HepG2 (cell line): ENCODE results near the gene FYB2. TPM values are rescaled to one million over a fixed set of nuclear protein-coding genes. Genes with fewer than 3 reads are reported as not detected.

Experiments used
- ATAC-seq: fragments of 200-7000 bp; cut with Tn5 transposase; 3 replicates; pipeline ENCODE4 v1.9.1; 2020; ENCODE audit warnings: mild to moderate bottlenecking, moderate library complexity
- BruUV-seq: library from RNA; stranded (reverse); fragments of 400-500 nt; replicated peaks from 2 replicates; lab custom pipeline; 2021; lab: Mats Ljungman, UMichigan
- CTCF ChIA-PET: fragments of 300-600 bp; formaldehyde crosslinking; extraction: SDS; loops from one replicate; lab custom pipeline; 2021; ENCODE audit warnings: low total read pairs, inconsistent platforms, low intra/inter-chr PET ratio; lab: Yijun Ruan, JAX
- POLR2A ChIA-PET: fragments of 350-600 bp; sonication (Branson Sonifier 250); formaldehyde crosslinking; loops from one replicate; lab custom pipeline; 2020; ENCODE audit warnings: antibody characterized with exemption, inconsistent platforms; lab: Yijun Ruan, JAX
- DNase-seq: peaks from one replicate; pipeline ENCODE4 v3.0.0-alpha.2; 2015; ENCODE audit warnings: low spot score
- FAIRE-seq: peaks from 3 replicates; lab custom pipeline; 2011; peaks lifted over from hg19 to GRCh38; lab: Jason Lieb, UNC
- H2AFZ ChIP-seq: one replicate; pipeline ENCODE4 v1.6.1; 2011; ENCODE audit warnings: low read length, inconsistent platforms
- H3K27ac ChIP-seq: fragments of 300-600 bp; 3 replicates; pipeline ENCODE4 v1.8.0; 2011; ENCODE audit warnings: mixed run types, mild to moderate bottlenecking, mixed read lengths, low read length, inconsistent platforms; ENCODE audit not compliant: insufficient read depth; ENCODE audit errors: extremely low read length
- H3K27me3 ChIP-seq, 2 experiments: fragments of 200-600 bp in 1 of 2; 2 replicates in 1 of 2; 3 replicates in 1 of 2; pipeline versions ENCODE4 v1.6.0 to v1.8.0; 2011; ENCODE audit warnings: low read length in 2 of 2, mild to moderate bottlenecking in 2 of 2, moderate library complexity in 2 of 2, inconsistent platforms in 1 of 2; ENCODE audit not compliant: insufficient read depth in 2 of 2, control insufficient read depth in 1 of 2
- H3K36me3 ChIP-seq, 2 experiments: fragments of 200-600 bp in 1 of 2; replicated peaks in 1 of 2; 2 replicates in 1 of 2; 3 replicates in 1 of 2; pipeline versions ENCODE4 v1.5.1 to v1.8.0; 2011; ENCODE audit warnings: low read length in 2 of 2, inconsistent platforms in 1 of 2; ENCODE audit not compliant: insufficient read depth in 2 of 2, control insufficient read depth in 1 of 2
- H3K4me1 ChIP-seq: 2 replicates; pipeline ENCODE4 v1.5.1; 2012; ENCODE audit warnings: low read length, inconsistent platforms; ENCODE audit not compliant: insufficient read depth
- H3K4me2 ChIP-seq: 2 replicates; pipeline ENCODE4 v1.6.0; 2011; ENCODE audit warnings: low read depth, low read length, inconsistent platforms
- H3K4me3 ChIP-seq, 3 experiments: fragments of 200-600 bp in 1 of 3; sonication (generic), shearing (Covaris generic) in 1 of 3; replicated peaks in 1 of 3; 2 replicates each; pipeline ENCODE4 v1.5.1; 2011 to 2016; ENCODE audit warnings: low read length in 3 of 3, inconsistent platforms in 2 of 3, low read depth in 2 of 3, mild to moderate bottlenecking in 2 of 3, control low read depth in 1 of 3, mixed read lengths in 1 of 3; ENCODE audit not compliant: insufficient read depth in 1 of 3
- H3K79me2 ChIP-seq: one replicate; pipeline ENCODE4 v1.6.1; 2011; ENCODE audit warnings: low read length, inconsistent platforms; ENCODE audit not compliant: insufficient read depth
- H3K9ac ChIP-seq: 2 replicates; pipeline ENCODE4 v1.6.0; 2011; ENCODE audit warnings: mild to moderate bottlenecking, low read depth, low read length, inconsistent platforms; ENCODE audit not compliant: insufficient read depth
- H3K9me3 ChIP-seq: 2 replicates; pipeline ENCODE4 v1.5.1; 2012; ENCODE audit warnings: mild to moderate bottlenecking, low read length
- H4K20me1 ChIP-seq: 2 replicates; pipeline ENCODE4 v1.6.0; 2011; ENCODE audit warnings: inconsistent platforms, mild to moderate bottlenecking, low read length, moderate library complexity; ENCODE audit not compliant: insufficient read depth
- BRCA1 ChIP-seq: sonication (generic); formaldehyde crosslinking; IDR thresholded peaks from 2 replicates; pipeline ENCODE4 v1.4.0; 2020; ENCODE audit warnings: missing genetic modification reagents
- ETV5 ChIP-seq: IDR thresholded peaks from 2 replicates; pipeline ENCODE4 v1.6.1; 2018; ENCODE audit warnings: missing biosample characterization, missing genetic modification reagents, inconsistent platforms, borderline replicate concordance
- HCFC1 ChIP-seq: fragments of 150-350 bp; IDR thresholded peaks from 2 replicates; pipeline ENCODE4 v1.6.1; 2014; ENCODE audit warnings: low read depth, low read length
- MZF1 ChIP-seq: sonication (generic); formaldehyde crosslinking; IDR thresholded peaks from 2 replicates; pipeline ENCODE4 v1.8.1; 2023; ENCODE audit warnings: mild to moderate bottlenecking, missing genetic modification reagents, borderline replicate concordance
- NFE2L2 ChIP-seq: fragments of 150-350 bp; IDR thresholded peaks from 2 replicates; pipeline ENCODE4 v1.6.1; 2014; ENCODE audit warnings: low read length
- PAWR ChIP-seq: sonication (generic); formaldehyde crosslinking; IDR thresholded peaks from 2 replicates; pipeline ENCODE4 v1.4.0; 2020; ENCODE audit warnings: missing genetic modification reagents, mild to moderate bottlenecking, borderline replicate concordance
- PPARG ChIP-seq: conservative IDR thresholded peaks from 2 replicates; pipeline ENCODE4 v1.6.1; 2016; ENCODE audit warnings: missing biosample characterization, missing genetic modification reagents
- RARG ChIP-seq: sonication (generic); formaldehyde crosslinking; IDR thresholded peaks from 2 replicates; pipeline ENCODE4 v1.4.0; 2020; ENCODE audit warnings: low read depth, mild to moderate bottlenecking, missing genetic modification reagents
- REXO4 ChIP-seq: sonication (generic); formaldehyde crosslinking; IDR thresholded peaks from 2 replicates; pipeline ENCODE4 v1.8.0; 2022; ENCODE audit warnings: missing genetic modification reagents, mild to moderate bottlenecking, borderline replicate concordance
- TBL1XR1 ChIP-seq: fragments of 150-350 bp; IDR thresholded peaks from 2 replicates; pipeline ENCODE4 v1.6.1; 2014; ENCODE audit warnings: borderline replicate concordance, low read length; ENCODE audit not compliant: partially characterized antibody
- TCF12 ChIP-seq, 2 experiments: fragments of 450-650 bp in 1 of 2; sonication (generic) in 1 of 2; formaldehyde crosslinking in 1 of 2; IDR thresholded peaks; 2 replicates each; pipeline versions ENCODE4 v1.6.1 to v1.8.0; 2017 to 2022; ENCODE audit warnings: antibody characterized with exemption in 1 of 2, mild to moderate bottlenecking in 1 of 2, missing genetic modification reagents in 1 of 2, moderate library complexity in 1 of 2
- ZEB1 ChIP-seq: IDR thresholded peaks from 2 replicates; pipeline ENCODE4 v1.6.1; 2012; ENCODE audit warnings: mild to moderate bottlenecking, low read depth, inconsistent platforms; ENCODE audit not compliant: insufficient replicate concordance
- ZNF878 ChIP-seq: sonication (generic); formaldehyde crosslinking; IDR thresholded peaks from 2 replicates; pipeline ENCODE4 v1.8.1; 2023; ENCODE audit warnings: mild to moderate bottlenecking, missing genetic modification reagents, moderate library complexity
- in situ Hi-C: cut with HindIII; loops from 2 replicates; pipeline ENCODE4 v1.10.0; 2017; ENCODE audit warnings: low pct_unique_long_range_greater_than_20kb; ENCODE audit not compliant: extremely low pct_ligation_motif_present
- intact Hi-C: fragments of 100-400 bp; cut with micrococcal nuclease; formaldehyde crosslinking; loops from one replicate; pipeline ENCODE4 v1.10.0; 2022; ENCODE audit not compliant: unreplicated experiment
- polyA plus RNA-seq, 8 experiments: library from polyadenylated mRNA; depleted of rRNA in 3 of 8; stranded (reverse) in 7 of 8; unstranded in 1 of 8; fragments of >200 nt; fragmentation: Illumina TruSeq in 4 of 8; extraction: Trizol in 4 of 8; gene quantifications; 2 replicates each; pipeline versions ENCODE4 v1.2.1 to v1.2.3, GENCODE V29; 2011 to 2016; ENCODE audit warnings: low read depth in 4 of 8, missing spikeins in 1 of 8, mixed read lengths in 1 of 8; ENCODE audit not compliant: insufficient read depth in 1 of 8
- total RNA-seq, 5 experiments: library from RNA; depleted of rRNA; stranded (reverse); fragments of >200 nt; fragmentation: Illumina TruSeq; extraction: Trizol; gene quantifications; 2 replicates each; pipeline ENCODE4 v1.2.3, GENCODE V29; 2016; ENCODE audit warnings: low read depth in 1 of 5
- TF ChIP-seq, protein P1 (sequence below), 2 experiments: IDR thresholded peaks; 2 replicates each; pipeline ENCODE4 v1.6.1; 2011 to 2012; ENCODE audit warnings: low read length in 2 of 2, borderline replicate concordance in 1 of 2, low read depth in 1 of 2, mild to moderate bottlenecking in 1 of 2, moderate library complexity in 1 of 2
- TF ChIP-seq, protein P2 (sequence below): sonication (generic); formaldehyde crosslinking; IDR thresholded peaks from 2 replicates; pipeline ENCODE4 v1.4.0; 2020; ENCODE audit warnings: missing genetic modification reagents
- TF ChIP-seq, protein P3 (sequence below): fragments of 450-650 bp; IDR thresholded peaks from 2 replicates; pipeline ENCODE4 v1.6.1; 2016
- TF ChIP-seq, protein P4 (sequence below): sonication (generic); formaldehyde crosslinking; conservative IDR thresholded peaks from 2 replicates; pipeline ENCODE4 v1.4.0; 2020; ENCODE audit warnings: missing genetic modification reagents

FYB2 gene
- total and polyA plus RNA-seq, 2 of the 13 experiments (the other 11 are each of a cell fraction or from before 2014, with no cell fraction given), result 1.2 to 2.7 TPM

DNA sequence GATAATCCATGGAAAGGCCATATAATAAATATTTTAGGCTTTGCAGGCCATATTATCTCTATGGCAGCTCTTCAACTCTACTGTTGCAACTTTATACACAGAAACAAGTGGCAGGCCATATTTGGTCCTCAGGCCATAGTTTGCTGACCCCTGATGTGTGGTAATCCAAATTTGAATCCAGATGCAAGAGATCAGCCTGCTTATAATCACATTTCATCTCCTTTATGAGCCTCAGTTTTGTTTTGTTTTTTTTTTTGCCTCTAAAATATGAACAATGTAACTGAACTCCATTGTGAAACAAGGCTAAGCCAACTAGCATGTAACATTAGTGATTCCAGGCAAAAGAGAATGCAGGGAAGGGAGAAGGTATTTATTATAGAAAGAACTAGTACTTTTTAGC, 92.5 kb downstream of the FYB2 start:
- TF ChIP-seq NFE2L2, result no peak
- no peak for TF ChIP-seq ZNF878
- TF ChIP-seq ETV5, result no peak
- TF ChIP-seq BRCA1 (CRISPR knock-in tag), result no peak
- no peak for TF ChIP-seq RARG (CRISPR knock-in tag)
- TF ChIP-seq, protein P1, sequence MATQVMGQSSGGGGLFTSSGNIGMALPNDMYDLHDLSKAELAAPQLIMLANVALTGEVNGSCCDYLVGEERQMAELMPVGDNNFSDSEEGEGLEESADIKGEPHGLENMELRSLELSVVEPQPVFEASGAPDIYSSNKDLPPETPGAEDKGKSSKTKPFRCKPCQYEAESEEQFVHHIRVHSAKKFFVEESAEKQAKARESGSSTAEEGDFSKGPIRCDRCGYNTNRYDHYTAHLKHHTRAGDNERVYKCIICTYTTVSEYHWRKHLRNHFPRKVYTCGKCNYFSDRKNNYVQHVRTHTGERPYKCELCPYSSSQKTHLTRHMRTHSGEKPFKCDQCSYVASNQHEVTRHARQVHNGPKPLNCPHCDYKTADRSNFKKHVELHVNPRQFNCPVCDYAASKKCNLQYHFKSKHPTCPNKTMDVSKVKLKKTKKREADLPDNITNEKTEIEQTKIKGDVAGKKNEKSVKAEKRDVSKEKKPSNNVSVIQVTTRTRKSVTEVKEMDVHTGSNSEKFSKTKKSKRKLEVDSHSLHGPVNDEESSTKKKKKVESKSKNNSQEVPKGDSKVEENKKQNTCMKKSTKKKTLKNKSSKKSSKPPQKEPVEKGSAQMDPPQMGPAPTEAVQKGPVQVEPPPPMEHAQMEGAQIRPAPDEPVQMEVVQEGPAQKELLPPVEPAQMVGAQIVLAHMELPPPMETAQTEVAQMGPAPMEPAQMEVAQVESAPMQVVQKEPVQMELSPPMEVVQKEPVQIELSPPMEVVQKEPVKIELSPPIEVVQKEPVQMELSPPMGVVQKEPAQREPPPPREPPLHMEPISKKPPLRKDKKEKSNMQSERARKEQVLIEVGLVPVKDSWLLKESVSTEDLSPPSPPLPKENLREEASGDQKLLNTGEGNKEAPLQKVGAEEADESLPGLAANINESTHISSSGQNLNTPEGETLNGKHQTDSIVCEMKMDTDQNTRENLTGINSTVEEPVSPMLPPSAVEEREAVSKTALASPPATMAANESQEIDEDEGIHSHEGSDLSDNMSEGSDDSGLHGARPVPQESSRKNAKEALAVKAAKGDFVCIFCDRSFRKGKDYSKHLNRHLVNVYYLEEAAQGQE (IDR thresholded peaks at IDR 0.05; ENCODE audit: borderline replicate concordance in 1 of 2, low read depth in 1 of 2, low read length in 2 of 2), result no peak
- TF ChIP-seq REXO4 (CRISPR knock-in tag), result no peak
- no peak for TF ChIP-seq PPARG (CRISPR knock-in tag)
- TF ChIP-seq, protein P2, sequence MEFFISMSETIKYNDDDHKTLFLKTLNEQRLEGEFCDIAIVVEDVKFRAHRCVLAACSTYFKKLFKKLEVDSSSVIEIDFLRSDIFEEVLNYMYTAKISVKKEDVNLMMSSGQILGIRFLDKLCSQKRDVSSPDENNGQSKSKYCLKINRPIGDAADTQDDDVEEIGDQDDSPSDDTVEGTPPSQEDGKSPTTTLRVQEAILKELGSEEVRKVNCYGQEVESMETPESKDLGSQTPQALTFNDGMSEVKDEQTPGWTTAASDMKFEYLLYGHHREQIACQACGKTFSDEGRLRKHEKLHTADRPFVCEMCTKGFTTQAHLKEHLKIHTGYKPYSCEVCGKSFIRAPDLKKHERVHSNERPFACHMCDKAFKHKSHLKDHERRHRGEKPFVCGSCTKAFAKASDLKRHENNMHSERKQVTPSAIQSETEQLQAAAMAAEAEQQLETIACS, result no peak
- no peak for TF ChIP-seq PAWR (CRISPR knock-in tag)
- no peak for TF ChIP-seq HCFC1
- TF ChIP-seq TBL1XR1, result no peak
- no peak for TF ChIP-seq MZF1
- TF ChIP-seq ZEB1, result no peak
- no peak for TF ChIP-seq TCF12 (IDR thresholded peaks at IDR 0.05)
- no peak for TF ChIP-seq TCF12 (CRISPR knock-in tag; IDR thresholded peaks at IDR 0.05)
- TF ChIP-seq, protein P3, sequence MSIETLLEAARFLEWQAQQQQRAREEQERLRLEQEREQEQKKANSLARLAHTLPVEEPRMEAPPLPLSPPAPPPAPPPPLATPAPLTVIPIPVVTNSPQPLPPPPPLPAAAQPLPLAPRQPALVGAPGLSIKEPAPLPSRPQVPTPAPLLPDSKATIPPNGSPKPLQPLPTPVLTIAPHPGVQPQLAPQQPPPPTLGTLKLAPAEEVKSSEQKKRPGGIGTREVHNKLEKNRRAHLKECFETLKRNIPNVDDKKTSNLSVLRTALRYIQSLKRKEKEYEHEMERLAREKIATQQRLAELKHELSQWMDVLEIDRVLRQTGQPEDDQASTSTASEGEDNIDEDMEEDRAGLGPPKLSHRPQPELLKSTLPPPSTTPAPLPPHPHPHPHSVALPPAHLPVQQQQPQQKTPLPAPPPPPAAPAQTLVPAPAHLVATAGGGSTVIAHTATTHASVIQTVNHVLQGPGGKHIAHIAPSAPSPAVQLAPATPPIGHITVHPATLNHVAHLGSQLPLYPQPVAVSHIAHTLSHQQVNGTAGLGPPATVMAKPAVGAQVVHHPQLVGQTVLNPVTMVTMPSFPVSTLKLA, result no peak
- TF ChIP-seq, protein P4, sequence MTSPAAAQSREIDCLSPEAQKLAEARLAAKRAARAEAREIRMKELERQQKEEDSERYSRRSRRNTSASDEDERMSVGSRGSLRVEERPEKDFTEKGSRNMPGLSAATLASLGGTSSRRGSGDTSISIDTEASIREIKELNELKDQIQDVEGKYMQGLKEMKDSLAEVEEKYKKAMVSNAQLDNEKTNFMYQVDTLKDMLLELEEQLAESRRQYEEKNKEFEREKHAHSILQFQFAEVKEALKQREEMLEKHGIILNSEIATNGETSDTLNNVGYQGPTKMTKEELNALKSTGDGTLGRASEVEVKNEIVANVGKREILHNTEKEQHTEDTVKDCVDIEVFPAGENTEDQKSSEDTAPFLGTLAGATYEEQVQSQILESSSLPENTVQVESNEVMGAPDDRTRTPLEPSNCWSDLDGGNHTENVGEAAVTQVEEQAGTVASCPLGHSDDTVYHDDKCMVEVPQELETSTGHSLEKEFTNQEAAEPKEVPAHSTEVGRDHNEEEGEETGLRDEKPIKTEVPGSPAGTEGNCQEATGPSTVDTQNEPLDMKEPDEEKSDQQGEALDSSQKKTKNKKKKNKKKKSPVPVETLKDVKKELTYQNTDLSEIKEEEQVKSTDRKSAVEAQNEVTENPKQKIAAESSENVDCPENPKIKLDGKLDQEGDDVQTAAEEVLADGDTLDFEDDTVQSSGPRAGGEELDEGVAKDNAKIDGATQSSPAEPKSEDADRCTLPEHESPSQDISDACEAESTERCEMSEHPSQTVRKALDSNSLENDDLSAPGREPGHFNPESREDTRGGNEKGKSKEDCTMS (CRISPR knock-in tag), result no peak

More for the DNA sequence above, 92.5 kb downstream of the FYB2 start:
- BruUV-seq, result no TSS peak
- intact Hi-C loops, result no loop called here
- H3K9ac ChIP-seq, result no peak overlapping the region
- DNase-seq (no peak), FAIRE-seq (no peak), ATAC-seq (no peak)
- CTCF ChIA-PET, result no interaction called here
- POLR2A ChIA-PET, result no interaction called here
- no peaks in the 10 kb centered on the region for H3K27me3 ChIP-seq
- no peak overlapping the region for H3K4me2 ChIP-seq
- no peaks in the 10 kb centered on the region for H3K36me3 ChIP-seq
- H3K4me3 ChIP-seq, result no peak overlapping the region
- H3K27ac ChIP-seq, result no peak overlapping the region
- H4K20me1 ChIP-seq, result no peaks in the 10 kb centered on the region
- H3K4me1 ChIP-seq, result no peaks in the 10 kb centered on the region
- in situ Hi-C loops, result no loop called here
- no peaks in the 10 kb centered on the region for H3K79me2 ChIP-seq
- H2AFZ ChIP-seq, result no peak overlapping the region
- no peaks in the 10 kb centered on the region for H3K9me3 ChIP-seq
